HG02973 (cell line): Measurements from ENCODE around the gene BCOR.

Experiments used
- ATAC-seq: cut with Tn5 transposase; IDR thresholded peaks from one replicate; pipeline ENCODE4 v1.9.1; 2021; ENCODE audit warnings: moderate library complexity; ENCODE audit not compliant: unreplicated experiment

BCOR gene

DNA sequence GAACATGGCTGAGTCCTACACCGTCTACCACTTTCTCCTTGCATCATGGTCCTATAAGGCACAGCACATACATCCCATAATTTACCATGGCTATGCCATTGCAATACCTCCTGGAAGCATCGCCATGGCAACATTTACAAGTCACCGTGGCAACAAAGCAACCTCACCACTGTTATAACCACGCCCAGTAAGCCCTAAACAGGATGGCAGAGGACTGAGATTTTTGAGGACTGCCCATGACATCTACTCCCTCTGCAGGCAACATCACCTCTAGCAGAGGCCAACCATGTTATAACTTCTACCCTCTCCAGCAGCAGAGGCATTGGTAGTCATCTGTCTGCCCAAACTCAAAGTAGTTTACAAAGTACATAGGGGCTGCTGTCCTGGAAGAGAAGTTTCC lies 29.7 kb downstream of the BCOR start:
- ATAC-seq: no peak

DNA sequence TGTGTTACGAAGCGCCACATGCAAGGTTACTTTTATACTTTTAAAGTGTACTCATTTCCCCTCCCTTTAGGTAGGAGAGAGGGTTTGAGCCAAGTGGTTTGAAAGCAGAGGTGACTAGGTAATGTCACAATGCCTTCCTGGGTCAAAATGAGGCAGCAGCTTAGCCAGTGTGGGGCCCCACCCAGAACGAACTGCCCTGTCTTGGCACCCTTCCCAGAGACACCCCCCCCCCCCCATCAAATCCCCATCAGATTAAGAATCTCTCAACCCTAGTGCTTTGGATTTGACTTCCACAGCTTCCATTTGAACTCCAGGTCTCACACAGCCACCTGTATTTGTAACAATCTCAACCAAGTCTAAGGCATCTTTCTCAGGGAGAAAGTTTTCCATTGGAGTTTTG lies 31.1 kb downstream of the BCOR start:
- no peak for ATAC-seq

DNA sequence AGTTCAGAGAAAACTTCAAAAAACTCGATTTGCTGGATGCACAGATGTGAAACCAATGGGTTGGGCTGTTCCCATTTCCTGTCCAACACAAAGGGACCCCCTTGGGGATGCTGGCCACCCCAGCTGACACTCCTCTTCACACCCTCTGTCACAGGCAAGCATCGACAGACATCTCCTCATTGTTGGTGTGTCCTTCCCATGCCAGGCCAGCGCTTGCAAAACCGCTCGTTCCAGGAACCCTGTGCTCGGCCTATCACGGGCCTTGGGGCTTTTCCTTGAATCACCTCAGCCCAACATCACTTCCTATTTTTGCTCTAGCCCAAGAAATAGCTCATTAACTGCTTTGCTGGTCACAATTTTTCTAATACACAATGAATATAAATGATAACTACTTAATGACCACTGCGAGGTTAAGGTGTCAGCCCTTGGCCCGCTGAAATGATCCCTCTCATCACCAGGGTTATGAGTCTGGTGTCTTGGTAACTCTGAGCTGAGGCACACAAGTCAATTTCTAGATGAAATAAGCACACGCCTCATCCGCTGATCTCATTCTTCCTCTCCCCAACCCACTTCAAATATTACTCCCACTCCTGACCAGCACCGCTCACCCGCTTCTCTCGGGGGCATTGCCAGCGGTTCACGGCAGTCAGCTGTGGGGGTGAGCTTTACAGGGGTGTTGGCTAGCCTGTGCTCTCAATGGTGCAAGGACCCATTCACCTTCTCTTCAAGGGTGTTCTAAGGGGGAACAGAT lies 32.3 kb downstream of the BCOR start:
- no peak for ATAC-seq

DNA sequence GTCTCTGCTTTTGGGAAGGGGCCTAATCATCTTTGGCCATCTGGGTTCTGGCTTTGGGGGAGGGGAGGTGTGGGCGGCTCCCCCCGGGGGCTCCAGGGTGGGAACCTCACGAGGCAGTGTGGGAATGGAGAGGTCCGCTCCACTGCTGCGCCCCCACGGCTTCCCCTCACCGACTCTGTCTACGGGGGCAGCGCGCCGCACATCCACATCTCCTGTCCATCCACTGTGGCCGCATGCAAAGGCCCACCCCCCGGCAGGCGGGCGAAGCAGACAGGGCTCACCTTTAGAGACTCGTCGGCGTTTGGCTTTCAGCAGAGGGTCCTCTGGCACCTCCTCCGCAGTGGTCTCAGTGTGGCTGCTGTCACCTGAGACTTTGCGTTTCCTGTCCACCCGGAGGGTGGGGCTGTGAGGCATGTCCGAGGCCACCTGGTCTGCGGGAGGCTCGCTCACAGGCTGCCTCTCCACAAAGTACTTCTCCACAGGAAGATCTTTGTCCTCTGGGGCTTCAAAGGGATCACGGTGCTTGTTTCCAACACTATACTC lies 33.6 kb downstream of the BCOR start:
- ATAC-seq: no peak

GRCh38 chrX:40063555-40063954 lies 34.2 kb downstream of the BCOR start:
- ATAC-seq: no peak

- no peak for ATAC-seq
Observed at GRCh38 chrX:40062525-40063155, 35.1 kb downstream of the BCOR start.

DNA sequence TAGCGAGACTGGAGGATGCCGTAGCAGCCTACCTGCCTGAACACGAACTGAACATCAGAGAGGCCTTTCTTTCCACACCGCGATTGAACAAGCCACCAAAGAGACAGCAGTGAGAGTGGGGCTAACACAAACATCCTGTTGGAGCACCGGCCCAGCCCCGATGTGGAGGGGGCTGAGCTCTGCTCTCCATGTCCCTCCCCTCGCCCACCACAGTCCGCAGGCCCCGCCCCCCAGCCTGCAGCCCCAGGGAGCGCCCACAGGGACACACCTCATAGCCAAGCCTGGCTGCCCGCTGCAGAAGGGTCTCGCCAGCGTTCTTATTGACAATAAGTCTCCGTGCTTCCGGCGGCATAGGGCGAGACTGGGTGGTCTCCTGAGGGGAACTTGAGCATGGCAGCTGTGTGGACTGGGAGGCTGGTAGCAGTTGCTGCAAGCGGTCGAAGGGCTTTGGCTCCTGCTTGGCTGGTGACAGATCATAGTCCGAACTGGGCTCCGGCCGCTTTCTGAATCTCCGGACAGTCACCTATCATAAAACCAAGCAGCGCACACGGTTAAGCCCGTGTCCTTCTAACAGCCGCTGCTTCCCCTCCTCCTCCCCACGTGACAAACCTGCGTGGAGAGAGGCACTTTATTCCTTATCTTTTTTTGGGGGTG lies 35.8 kb downstream of the BCOR start:
- ATAC-seq: no peak

DNA sequence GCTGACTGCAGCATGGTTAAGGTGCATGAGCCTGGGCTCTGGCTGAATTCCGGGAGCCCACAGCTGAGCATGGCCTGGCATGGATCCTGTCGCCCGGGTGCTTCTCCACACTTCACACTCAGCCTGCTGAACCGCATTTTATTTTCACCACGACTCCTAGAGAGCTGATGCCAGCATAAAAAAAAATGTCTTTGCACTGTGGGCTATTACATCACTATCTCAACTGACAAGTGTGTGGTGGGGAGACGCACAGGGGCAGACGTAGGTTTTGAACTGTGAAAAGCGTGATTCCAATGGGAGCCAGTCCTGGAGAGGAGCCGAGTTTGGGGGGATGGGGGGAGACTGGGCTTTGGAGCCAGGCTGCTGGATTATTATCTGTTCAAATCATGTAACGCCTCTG lies 36.8 kb downstream of the BCOR start:
- ATAC-seq: no peak

GRCh38 chrX:40060356-40060845 lies 37.4 kb downstream of the BCOR start:
- ATAC-seq: no peak

DNA sequence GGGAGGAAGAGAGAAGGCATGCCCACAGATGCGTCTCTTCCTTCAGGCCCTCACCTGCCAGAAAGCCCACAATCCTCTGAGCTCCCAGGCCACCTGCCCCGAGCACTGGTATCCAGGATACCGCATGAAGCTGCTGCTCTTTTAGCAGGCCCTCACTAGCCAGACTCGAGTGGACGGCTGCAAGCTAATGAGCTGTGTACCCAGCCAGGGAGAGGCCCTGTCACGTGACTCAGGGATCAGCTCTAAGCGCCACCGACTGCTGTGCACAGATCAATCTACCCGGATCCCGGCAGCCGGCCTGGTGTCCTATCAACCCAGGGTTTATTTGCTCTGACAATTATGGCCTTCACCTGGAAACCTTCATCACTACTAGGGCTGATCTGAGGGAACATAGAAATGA lies 39.0 kb downstream of the BCOR start:
- no peak for ATAC-seq

GRCh38 chrX:40057405-40057804 lies 40.4 kb downstream of the BCOR start:
- ATAC-seq: no peak

- ATAC-seq: no peak
Observed at GRCh38 chrX:40056420-40056819, 41.3 kb downstream of the BCOR start.

DNA sequence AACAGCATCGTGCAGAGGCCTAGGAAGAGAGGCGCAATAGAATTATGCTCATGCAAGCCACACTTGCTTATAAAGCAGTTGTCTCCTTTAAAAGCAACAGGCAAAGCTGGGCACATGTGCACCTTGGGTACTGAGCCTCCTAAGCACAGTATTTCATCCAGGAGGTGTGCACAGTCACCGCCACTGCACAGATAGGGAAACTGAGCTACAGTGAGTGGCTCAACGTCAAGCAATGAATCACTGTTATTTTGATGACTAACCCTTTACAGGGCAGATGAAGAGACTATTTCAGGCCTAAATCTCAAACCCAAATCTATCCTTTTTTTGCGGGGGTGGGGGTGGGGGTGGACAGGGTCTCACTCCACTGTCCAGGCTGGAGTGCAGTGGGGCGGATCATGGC lies 42.3 kb downstream of the BCOR start:
- ATAC-seq: no peak

DNA sequence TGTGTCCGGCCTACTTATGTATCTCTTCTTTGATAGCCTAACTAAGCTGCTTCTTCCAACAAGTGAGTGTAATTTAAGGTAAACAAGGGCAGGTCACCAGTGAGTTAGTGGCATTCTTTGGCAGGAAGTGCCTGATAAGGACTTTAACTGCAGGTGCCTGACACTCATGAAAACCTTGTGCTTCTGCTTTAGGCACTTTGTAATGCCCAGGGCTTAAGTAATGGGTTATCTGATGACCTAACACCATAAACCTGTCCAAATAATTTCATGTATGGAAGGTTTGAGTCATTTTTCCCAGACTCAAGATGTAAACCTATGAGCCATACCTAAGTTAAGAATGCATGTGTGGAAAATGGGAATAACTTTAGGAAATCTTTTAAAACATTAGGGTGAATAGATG lies 43.0 kb downstream of the BCOR start:
- no peak for ATAC-seq

GRCh38 chrX:40050532-40050931 lies 47.2 kb downstream of the BCOR start:
- no peak for ATAC-seq

GRCh38 chrX:40049084-40049641 lies 48.6 kb downstream of the BCOR start:
- ATAC-seq: no peak

GRCh38 chrX:40047485-40047884 lies 50.3 kb downstream of the BCOR start:
- no peak for ATAC-seq

- ATAC-seq: no peak
Observed at GRCh38 chrX:40043895-40044294, 53.9 kb downstream of the BCOR start.

DNA sequence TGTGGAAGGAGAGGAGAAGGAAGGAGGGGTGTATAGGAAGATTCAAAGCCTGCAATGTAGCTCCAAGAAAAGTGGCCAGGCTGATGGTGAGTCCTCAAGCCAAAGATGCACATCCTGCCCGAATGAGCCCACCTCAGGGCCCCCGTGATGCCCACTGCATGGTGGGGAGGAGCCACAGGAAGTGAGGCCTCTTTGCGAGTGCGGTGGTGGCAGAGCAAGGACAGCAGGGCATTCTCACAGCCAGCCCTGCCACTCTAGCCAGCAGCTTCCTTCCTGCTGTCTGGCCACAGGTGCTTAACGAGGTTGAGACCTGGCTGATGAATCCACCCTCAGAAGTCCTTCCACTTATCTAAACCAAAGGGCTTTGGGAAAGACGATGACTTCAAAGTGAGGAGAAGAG lies 55.8 kb downstream of the BCOR start:
- ATAC-seq: no peak

GRCh38 chrX:40040686-40041461 lies 56.9 kb downstream of the BCOR start:
- no peak for ATAC-seq

- ATAC-seq: no peak
Observed at GRCh38 chrX:40039887-40040286, 57.9 kb downstream of the BCOR start.
